Measurements from ENCODE around the gene CALN1.
"Not testable (repeated sequence)": the region's sequence is repeated elsewhere in the genome, so short reads cannot be mapped to it uniquely, and the experiment has no call there.

CALN1 gene

GRCh38 chr7:72408966-72409637 is 3.0 kb downstream of the CALN1 start:
- no peak for DNase-seq

DNA sequence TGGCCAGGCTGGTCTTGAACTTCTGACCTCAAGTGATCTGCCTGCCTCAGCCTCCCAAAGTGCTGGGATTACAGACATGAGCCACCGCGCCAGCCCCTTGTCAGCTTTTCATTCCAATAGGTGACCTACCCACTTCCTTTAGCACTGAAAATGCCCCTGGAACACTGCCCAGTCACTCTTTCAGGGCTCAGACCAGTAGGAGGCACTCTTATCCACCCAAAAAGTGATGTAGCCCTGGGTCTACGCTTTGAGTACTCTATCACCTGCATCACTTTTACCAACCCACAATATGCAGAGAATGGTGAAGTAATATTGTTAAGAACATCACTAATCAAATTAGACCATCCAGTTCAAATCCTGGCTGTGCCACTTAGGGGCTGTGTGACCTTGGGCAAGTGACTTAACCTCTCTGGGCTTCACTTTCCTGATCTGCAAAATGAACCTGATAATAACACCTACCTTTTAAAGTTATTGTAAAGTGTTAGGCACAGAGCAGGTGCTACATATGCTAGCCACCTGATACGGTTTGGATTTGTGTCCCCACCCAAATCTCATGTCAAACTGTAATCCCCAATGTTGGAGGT is 5.2 kb downstream of the CALN1 start:
- DNase-seq, result no peak

- no peak for DNase-seq
Observed at GRCh38 chr7:72405871-72406270, 6.3 kb downstream of the CALN1 start.

GRCh38 chr7:72405418-72405817 is 6.7 kb downstream of the CALN1 start:
- DNase-seq, result no peak

DNA sequence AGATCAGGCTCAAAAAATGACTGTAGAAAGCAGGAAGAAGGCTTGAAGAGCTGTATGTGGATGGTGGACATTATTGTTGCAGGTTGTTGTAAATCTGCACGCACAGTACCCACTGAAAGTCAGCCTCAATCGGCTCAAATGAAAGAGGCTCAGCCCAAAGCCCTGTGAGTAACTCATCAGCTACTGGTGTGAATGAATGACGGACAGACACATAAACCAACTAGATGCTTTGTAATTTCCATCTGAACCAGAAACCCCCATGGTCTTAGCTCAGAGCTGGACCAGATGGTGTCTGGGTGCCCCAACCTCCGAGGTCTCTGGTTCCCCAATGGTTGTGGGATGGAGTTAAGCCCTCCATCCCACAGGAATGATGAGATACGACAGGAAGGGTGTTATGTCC is 7.4 kb downstream of the CALN1 start:
- no peak for DNase-seq

- no peak for DNase-seq
Observed at GRCh38 chr7:72403458-72404076, 8.6 kb downstream of the CALN1 start.

GRCh38 chr7:72394016-72394415 is 18.1 kb downstream of the CALN1 start:
- DNase-seq, result no peak

- peak; percentile 30 for DNase-seq
Observed at GRCh38 chr7:72391821-72392377, 20.2 kb downstream of the CALN1 start.

DNA sequence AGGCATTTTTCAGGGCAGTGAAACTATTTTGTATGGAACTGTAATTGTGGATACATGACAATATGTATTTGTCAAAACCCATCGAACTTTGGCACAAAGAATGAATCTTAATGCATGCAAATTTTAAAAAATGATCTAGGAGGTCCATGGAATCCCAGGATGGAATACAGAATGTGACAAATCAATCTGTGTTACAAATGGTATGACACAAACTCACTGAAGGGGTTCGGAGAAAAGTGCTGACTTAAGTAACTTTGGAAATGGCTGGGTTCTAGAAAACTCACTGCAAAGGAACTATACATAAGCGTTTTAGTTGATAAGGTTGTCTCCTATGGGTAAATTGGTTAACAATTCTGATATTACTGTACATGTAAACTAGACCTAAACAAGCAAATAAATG is 26.0 kb downstream of the CALN1 start:
- DNase-seq, result no peak

GRCh38 chr7:72362246-72362645 is 49.9 kb downstream of the CALN1 start:
- no peak for DNase-seq

GRCh38 chr7:72345208-72345727 is 66.9 kb downstream of the CALN1 start:
- no peak for DNase-seq

DNA sequence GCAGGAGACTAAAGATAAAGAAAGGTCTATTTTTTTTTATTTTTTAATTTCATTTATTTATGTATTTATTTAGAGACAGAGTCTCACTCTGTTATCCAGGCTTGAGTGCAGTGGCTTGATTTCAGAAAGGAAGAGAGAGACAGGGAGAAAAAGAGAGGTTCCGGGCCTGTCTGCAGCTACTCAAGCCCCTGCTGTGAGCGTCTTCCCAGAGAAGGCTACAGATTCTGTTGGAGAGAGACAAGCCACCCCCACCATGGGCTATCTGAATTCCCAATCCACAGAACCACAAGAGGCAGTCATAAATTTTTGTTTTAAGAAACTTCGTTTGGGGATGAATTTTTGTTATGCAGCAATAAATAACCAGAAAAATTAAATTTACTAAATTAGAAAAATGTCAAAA is 68.1 kb downstream of the CALN1 start:
- DNase-seq, result peak; percentile 10

DNA sequence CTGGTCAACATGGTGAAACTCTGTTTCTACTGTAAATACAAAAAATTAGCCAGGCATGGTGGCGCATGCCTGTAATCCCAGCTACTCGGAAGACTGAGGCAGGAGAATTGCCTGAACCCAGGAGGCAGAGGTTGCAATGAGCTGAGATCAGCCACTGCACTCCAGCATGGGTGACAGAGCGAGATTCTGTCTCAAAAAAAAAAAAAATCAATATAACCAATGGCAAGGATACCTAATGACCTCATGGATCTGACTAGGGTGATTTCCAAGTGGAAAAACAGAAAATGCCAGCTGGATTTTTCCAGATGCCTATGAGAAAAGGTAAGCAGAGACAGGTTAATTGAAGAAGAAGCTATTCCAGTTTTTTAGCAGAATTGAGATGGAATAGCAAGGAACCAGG is 68.8 kb downstream of the CALN1 start:
- not testable (repeated sequence) for DNase-seq

GRCh38 chr7:72337390-72338167 is 74.6 kb downstream of the CALN1 start:
- DNase-seq, result peak; percentile 45

GRCh38 chr7:72336632-72337389 is 75.3 kb downstream of the CALN1 start:
- peak; percentile 69 for DNase-seq

DNA sequence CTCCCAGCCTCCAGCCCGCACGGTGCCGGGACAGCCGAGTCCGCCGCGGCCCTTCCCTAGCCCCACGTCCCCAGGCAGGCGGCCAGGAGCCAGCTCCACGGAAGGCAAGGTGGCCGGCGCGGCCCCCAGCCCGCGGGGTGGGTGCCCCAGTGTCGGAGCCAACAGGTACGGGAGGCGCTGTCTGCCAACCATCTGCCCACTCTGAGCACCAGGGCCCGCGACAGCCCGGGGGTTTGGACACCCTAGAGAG is 75.8 kb downstream of the CALN1 start:
- DNase-seq, result no peak

- DNase-seq, result peak; percentile 65
Observed at GRCh38 chr7:72335561-72336381, 76.4 kb downstream of the CALN1 start.

- peak; percentile 35 for DNase-seq
Observed at GRCh38 chr7:72334698-72335097, 77.4 kb downstream of the CALN1 start.

GRCh38 chr7:72334066-72334465 is 78.1 kb downstream of the CALN1 start:
- DNase-seq, result peak; percentile 13

GRCh38 chr7:72326811-72327210 is 85.3 kb downstream of the CALN1 start:
- no peak for DNase-seq

DNA sequence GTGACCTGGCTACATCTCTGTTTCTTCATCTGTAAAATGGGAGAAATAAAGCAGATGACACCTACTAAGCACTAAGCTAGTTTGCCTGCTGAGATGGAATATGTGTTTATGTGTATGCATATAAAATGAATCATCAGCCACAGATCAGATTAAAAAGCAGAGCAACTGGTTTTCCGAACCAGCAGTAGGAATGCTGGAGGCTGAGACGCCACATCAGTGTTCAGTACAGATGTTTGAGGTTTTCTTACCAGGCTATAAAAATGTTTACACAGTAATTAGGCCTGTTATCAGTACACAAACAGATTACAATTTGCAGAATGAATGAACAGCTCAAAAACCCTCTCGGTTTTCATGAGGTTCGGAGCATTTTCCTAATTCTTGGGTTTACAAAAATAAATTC is 85.8 kb downstream of the CALN1 start:
- no peak for DNase-seq

- DNase-seq, result no peak
Observed at GRCh38 chr7:72325561-72325960, 86.6 kb downstream of the CALN1 start.
